ENCODE measurements around the gene MYO18A.

MYO18A gene

GRCh38 chr17:29076722-29077121 lies 103.5 kb downstream of the MYO18A start:
- DNase-seq, result no peak

- DNase-seq, result no peak
Observed at GRCh38 chr17:29076087-29076486, 104.1 kb downstream of the MYO18A start.

- DNase-seq, result no peak
Observed at GRCh38 chr17:29074488-29074887, 105.7 kb downstream of the MYO18A start.

- DNase-seq, result no peak
Observed at GRCh38 chr17:29073520-29073919, 106.7 kb downstream of the MYO18A start.

GRCh38 chr17:29073045-29073444 lies 107.2 kb downstream of the MYO18A start:
- no peak for DNase-seq

- no peak for DNase-seq
Observed at GRCh38 chr17:29071303-29071702, 108.9 kb downstream of the MYO18A start.

GRCh38 chr17:29070781-29071180 lies 109.4 kb downstream of the MYO18A start:
- no peak for DNase-seq

GRCh38 chr17:29070308-29070707 lies 109.9 kb downstream of the MYO18A start:
- no peak for DNase-seq

GRCh38 chr17:29069526-29070041 lies 110.6 kb downstream of the MYO18A start:
- DNase-seq, result peak; percentile 62

GRCh38 chr17:29068818-29069217 lies 111.4 kb downstream of the MYO18A start:
- DNase-seq, result no peak

GRCh38 chr17:29066606-29067005 lies 113.6 kb downstream of the MYO18A start:
- no peak for DNase-seq

GRCh38 chr17:29066047-29066446 lies 114.2 kb downstream of the MYO18A start:
- DNase-seq, result no peak

- no peak for DNase-seq
Observed at GRCh38 chr17:29063992-29064391, 116.2 kb downstream of the MYO18A start.

- no peak for DNase-seq
Observed at GRCh38 chr17:29062215-29062614, 118.0 kb downstream of the MYO18A start.

GRCh38 chr17:29061036-29061435 lies 119.2 kb downstream of the MYO18A start:
- no peak for DNase-seq

- DNase-seq, result no peak
Observed at GRCh38 chr17:29060475-29060874, 119.7 kb downstream of the MYO18A start.

- DNase-seq, result peak; percentile 17
Observed at GRCh38 chr17:29059281-29059680, 120.9 kb downstream of the MYO18A start.

- DNase-seq, result no peak
Observed at GRCh38 chr17:29058391-29058790, 121.8 kb downstream of the MYO18A start.

GRCh38 chr17:29057361-29057760 lies 122.8 kb downstream of the MYO18A start:
- DNase-seq, result no peak

GRCh38 chr17:29054835-29055234 lies 125.4 kb downstream of the MYO18A start:
- DNase-seq, result no peak

- DNase-seq, result no peak
Observed at GRCh38 chr17:29051731-29052130, 128.5 kb downstream of the MYO18A start.

- DNase-seq, result no peak
Observed at GRCh38 chr17:29051194-29051593, 129.0 kb downstream of the MYO18A start.

- no peak for DNase-seq
Observed at GRCh38 chr17:29050176-29050575, 130.0 kb downstream of the MYO18A start.

GRCh38 chr17:29049541-29050145 lies 130.6 kb downstream of the MYO18A start:
- DNase-seq, result no peak

Data from NCI-H2029 treated with DMSO at 0.1 percent for 48 hours (cell line).